GM21619 (cell line): Measurements from ENCODE around the gene ITGB7.

ENCODE experiments used
- ATAC-seq: cut with Tn5 transposase; IDR thresholded peaks from one replicate; pipeline ENCODE4 v1.9.1; 2021; ENCODE audit not compliant: unreplicated experiment

ITGB7 gene

DNA sequence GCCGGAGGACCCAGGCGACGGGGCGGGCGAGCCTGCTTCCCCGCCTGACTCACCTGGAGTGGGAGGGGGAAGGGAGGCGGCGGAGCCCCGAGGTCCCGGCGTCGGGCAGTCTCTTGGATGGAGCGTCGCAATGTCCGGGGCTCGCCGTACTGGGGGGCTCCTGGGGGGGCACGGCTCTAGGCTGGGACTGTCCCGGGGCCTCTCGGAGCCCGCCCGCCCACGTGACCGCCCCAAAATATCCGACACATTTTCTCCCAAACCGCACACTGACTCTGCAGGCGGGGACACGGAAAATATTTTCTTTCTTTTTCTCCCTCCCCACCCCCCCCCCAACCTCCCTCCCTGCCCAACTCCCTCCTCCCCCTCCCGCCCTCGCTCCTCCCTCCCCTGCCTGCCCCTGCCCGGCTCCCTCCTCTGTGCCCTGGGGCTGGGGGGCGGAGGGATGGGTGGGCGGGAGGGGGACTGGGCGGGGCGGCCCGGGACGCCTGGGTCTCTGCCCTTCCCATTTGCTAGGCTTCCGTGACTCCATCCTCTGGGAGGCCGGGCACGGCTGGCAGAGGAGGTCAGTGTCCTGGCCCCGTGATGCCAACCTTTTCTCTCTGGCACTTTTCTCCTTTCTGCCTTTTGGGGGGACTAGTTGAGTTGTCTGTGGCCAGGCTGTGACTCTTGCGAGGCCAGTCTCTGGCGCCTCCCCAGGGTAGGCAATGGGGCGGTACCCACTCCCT, 25.0 kb upstream of the ITGB7 start, which contains the start of gene RARG:
TSS of gene RARG (minus strand) at position 289 of the 725 bp plus-strand sequence. CDS start 4,664 bp downstream, outside the sequence.
- ATAC-seq: no peak

- no peak for ATAC-seq
These were observed 24.5 kb upstream of the ITGB7 start for GRCh38 chr12:53231671-53231920.

DNA sequence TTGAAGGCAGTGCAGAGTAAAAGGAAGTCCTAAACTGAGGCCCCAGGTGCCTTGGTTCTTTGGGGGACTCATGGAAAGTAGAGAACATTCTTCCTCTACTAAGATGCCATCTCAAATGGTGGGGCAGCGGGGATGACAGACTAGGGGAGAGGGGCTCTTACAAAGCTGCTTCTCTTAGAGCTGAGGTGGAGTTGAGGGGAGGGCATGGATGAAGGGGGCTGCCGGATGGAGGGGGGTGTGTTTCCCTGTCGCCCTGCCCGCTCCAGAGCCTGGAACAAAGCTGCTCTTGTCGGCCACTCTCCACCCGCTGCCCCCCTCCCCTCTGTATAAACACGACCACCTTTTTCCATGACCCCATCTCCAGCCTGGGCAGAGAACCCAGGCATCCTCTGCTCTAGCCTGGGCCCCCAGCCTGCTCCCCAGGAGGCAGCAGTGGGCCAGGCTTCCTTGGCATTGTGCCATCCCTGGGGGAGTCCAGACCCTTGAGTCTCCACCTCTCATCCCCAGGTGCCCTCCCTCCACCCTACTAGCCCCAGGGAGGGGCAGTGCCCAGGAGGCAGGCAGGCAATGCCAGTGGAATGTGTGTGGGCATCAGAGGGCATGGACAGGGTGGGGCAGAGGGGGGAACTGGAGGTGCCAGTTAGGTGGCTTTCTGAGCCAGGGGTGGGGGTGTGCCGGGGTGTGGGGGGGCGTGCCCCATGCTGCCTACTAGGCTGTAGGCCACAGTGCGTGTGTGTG, 23.2 kb upstream of the ITGB7 start:
- no peak for ATAC-seq

DNA sequence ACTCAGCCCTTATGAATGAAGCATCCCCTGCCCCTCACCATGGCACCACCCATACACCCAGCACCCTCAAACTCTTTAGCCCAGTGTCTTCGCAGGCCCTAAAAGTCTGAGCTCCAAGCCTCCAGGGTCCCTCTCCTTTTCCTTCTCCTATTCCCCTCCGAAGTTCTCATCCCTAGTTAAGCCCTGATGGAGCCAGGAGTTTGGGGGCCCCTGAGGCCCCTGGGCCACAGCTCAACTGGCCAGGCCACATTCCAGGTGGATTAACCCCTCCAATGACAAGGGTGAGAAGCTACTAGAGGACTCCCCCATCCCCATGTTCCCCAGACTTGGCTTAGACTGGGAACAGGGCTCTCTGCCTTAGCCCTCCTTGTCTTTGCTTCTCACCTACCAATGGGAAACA, 22.4 kb upstream of the ITGB7 start:
- ATAC-seq: no peak

- ATAC-seq: no peak
These were observed 20.8 kb upstream of the ITGB7 start for GRCh38 chr12:53227836-53228235.

GRCh38 chr12:53227341-53227740, 20.3 kb upstream of the ITGB7 start:
- ATAC-seq: no peak

DNA sequence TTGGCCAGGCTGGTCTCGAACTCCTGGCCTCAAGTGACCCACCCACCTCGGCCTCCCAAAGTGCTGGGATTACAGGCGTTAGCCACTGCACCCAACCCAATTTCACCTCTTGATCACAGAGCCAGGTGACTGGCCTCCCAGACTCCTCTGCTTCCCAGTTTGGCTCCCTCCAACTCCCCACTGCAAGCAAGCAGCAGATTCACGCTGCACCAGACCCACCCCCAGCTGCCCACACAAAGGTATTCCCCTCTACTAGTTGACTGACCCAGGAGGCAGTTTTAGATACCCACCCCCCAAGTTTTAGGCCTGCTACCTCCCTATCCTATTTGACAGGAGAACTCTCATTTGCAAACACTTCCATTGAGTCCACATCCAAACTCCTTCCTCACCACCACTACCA, 19.8 kb upstream of the ITGB7 start:
- ATAC-seq: no peak

- ATAC-seq: no peak
These were observed 18.8 kb upstream of the ITGB7 start for GRCh38 chr12:53225635-53226424.

GRCh38 chr12:53224897-53225634, 18.0 kb upstream of the ITGB7 start:
- ATAC-seq: no peak

- ATAC-seq: no peak
These were observed 17.2 kb upstream of the ITGB7 start for GRCh38 chr12:53224061-53224896.

- ATAC-seq: no peak
These were observed 16.5 kb upstream of the ITGB7 start for GRCh38 chr12:53223389-53224060.

GRCh38 chr12:53222806-53223261, 15.8 kb upstream of the ITGB7 start:
- no peak for ATAC-seq

DNA sequence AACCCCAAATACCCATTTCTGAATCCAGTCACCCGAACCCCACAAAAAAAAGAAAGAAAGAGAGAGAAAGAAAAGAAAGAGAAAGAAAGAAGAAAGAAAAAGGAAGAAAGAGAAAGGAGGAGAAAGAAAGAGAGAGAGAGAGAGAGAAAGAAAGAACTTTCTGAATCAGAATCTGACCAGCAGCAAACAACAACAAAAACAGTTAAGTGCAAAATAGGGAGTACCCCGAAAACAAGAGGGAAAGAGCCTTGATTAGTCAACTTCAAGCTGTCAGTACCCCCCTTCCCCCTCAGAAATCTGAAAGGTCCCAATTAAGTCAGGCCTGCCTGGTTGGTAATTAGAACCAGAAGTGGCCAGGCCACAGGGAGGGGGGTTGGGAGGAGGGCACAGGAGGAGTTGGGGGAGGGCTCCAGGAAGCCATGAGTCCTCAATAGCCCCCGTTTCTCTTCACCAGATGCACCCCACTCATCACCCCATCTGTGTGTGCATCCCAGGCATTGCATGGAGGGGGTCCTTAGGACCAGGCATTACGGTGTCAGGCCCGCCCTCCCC, 15.2 kb upstream of the ITGB7 start:
- ATAC-seq: no peak

DNA sequence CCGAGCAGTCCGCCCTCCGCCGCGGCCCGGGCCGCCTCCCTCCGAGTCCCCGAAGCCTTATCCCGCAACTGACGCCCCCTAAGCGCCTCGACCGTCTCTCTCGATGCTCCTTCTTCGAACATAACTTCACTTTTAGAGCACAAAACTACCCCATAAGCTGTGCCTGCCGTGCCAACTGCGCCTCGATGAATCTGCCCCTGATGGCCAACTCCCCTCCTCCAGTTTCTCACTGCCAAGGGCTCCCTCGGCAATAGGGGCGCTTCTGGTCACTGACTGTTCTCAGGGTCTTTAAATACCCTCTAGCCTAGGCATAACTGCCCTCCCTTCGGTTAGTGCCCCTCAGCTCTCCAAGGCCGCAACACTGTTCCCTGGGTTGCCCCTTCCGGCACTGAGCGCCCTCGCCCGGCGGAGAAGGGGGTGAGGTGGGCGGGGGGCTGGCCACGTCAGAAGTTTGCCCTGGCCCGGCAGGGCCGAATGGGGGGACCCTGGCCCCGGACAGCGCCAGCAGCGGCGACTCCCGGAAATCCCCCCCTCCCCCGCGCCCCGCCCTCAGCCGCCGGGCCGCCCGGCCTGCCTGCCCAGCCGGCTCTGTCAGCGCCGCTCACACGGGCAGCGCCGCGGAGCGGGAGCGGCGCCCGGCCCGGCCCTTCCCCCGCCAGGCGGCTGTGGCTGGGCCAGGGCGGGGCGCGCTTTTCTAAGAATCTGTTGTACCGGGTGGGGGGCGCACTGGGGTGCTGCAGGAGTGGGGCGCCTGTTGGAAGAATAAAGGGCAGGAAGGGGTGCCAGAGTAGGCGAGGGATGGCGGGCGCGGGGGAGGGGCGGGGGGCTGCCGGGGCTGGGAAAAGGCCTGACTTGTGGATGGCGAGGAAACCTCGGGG, 14.4 kb upstream of the ITGB7 start:
- ATAC-seq: peak; percentile 31

GRCh38 chr12:53220694-53221202, 13.7 kb upstream of the ITGB7 start:
- peak; percentile 51 for ATAC-seq

DNA sequence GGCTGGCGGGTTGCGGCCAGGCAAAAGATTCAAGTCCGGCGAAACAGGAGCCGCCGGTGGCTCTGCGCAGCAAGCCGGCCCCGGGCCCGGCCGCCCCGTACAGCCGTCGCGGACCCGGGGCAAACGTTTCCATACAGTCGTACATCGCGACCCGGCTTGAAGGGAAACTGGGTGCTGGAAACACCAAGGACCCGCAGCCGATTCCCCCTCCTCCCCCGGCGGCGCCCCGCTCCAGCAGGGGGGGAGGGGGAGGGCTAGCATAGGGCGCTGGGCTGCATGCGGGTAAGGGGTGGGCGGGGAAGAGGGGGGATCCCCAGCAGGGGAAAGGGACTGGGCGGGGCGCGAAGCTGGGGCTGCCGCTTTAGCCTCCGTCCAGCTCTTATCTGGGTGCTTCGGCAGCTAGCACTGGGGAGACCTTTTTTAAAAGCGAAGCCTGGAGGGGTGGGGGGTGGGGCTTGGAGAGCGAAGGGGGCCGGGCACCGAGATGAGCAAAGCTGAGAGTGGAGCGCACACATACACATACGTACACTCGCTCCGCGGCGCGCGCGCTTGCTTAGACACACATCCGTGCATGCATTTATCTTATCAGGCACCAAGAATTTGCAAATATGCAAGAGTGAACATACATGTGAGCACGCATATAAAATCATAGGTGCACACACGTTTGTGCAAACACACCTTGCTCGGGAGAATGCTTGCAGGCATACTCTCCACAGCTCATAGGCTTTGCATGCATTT, 13.1 kb upstream of the ITGB7 start:
- ATAC-seq: peak; percentile 29

- no peak for ATAC-seq
These were observed 12.4 kb upstream of the ITGB7 start for GRCh38 chr12:53219292-53219955.
